B cell (primary cell): ENCODE data around the gene SASH1.

Experiments
- CTCF ChIP-seq: fragments of 200-600 bp; IDR thresholded peaks from one replicate; pipeline ENCODE4 v1.8.0; 2022; ENCODE audit warnings: antibody characterized with exemption, mild to moderate bottlenecking
- EZH2 ChIP-seq: IDR thresholded peaks from 2 replicates; pipeline ENCODE4 v1.6.1; 2012; ENCODE audit warnings: borderline replicate concordance, low read depth, mild to moderate bottlenecking, moderate library complexity, low read length; ENCODE audit not compliant: insufficient read depth, poor library complexity, severe bottlenecking

- TF ChIP-seq CTCF (no peak), EZH2 (no peak)
Observed at GRCh38 chr6:148322704-148323103, 19.9 kb upstream of the SASH1 start.
